MM.1S (cell line): Measurements from ENCODE around the gene POLR2E.

Experiments used
- DNase-seq: peaks from one replicate; pipeline ENCODE4 v3.0.0-alpha.2; 2015
- H2AFZ ChIP-seq: fragments of 300-600 bp; sonication (generic); 2 replicates; pipeline ENCODE4 v1.6.0; 2016; ENCODE audit warnings: antibody characterized with exemption, low read length
- H3F3A ChIP-seq: fragments of 300-600 bp; sonication (generic); 2 replicates; pipeline ENCODE4 v1.6.1; 2016; ENCODE audit warnings: mild to moderate bottlenecking, antibody characterized with exemption, low read length, moderate library complexity, mixed read lengths; ENCODE audit not compliant: insufficient read depth
- H3K27ac ChIP-seq: fragments of 300-600 bp; sonication (generic); 2 replicates; pipeline ENCODE4 v1.5.1; 2016; ENCODE audit warnings: mild to moderate bottlenecking, low read length
- H3K27me3 ChIP-seq: fragments of 300-600 bp; sonication (generic); replicated peaks from 2 replicates; pipeline ENCODE4 v1.6.0; 2016; ENCODE audit warnings: low read length; ENCODE audit not compliant: insufficient read depth
- H3K36me3 ChIP-seq: fragments of 300-600 bp; sonication (generic); replicated peaks from 2 replicates; pipeline ENCODE4 v1.6.1; 2016; ENCODE audit warnings: mild to moderate bottlenecking, low read length, mixed read lengths; ENCODE audit not compliant: insufficient read depth
- H3K4me1 ChIP-seq: fragments of 300-600 bp; sonication (generic); 2 replicates; pipeline ENCODE4 v1.6.1; 2016; ENCODE audit warnings: low read length, mixed read lengths
- H3K4me2 ChIP-seq: fragments of 300-600 bp; sonication (generic); 2 replicates; pipeline ENCODE4 v1.6.0; 2016; ENCODE audit warnings: low read depth, low read length
- H3K4me3 ChIP-seq: fragments of 300-600 bp; sonication (generic); 2 replicates; pipeline ENCODE4 v1.5.1; 2016; ENCODE audit warnings: low read length, mixed read lengths
- H3K79me2 ChIP-seq: fragments of 300-600 bp; sonication (generic); 2 replicates; pipeline ENCODE4 v1.6.1; 2016; ENCODE audit warnings: mixed run types, low read length, mixed read lengths
- H3K9ac ChIP-seq: fragments of 300-600 bp; sonication (generic); 2 replicates; pipeline ENCODE4 v1.6.1; 2016; ENCODE audit warnings: low read length, mixed read lengths
- H3K9me2 ChIP-seq: fragments of 300-600 bp; sonication (generic); replicated peaks from 2 replicates; pipeline ENCODE4 v1.6.1; 2016; ENCODE audit warnings: mild to moderate bottlenecking, low read length, mixed read lengths; ENCODE audit not compliant: insufficient read depth
- H3K9me3 ChIP-seq: fragments of 300-600 bp; sonication (generic); replicated peaks from 2 replicates; pipeline ENCODE4 v1.6.1; 2016; ENCODE audit warnings: mild to moderate bottlenecking, low read length, mixed read lengths; ENCODE audit not compliant: insufficient read depth
- H4K20me1 ChIP-seq: fragments of 300-600 bp; sonication (generic); 2 replicates; pipeline ENCODE4 v1.6.1; 2016; ENCODE audit warnings: mild to moderate bottlenecking, low read length, moderate library complexity, mixed read lengths; ENCODE audit not compliant: insufficient read depth
- EZH2 ChIP-seq: fragments of 300-600 bp; sonication (generic); optimal IDR thresholded peaks from 2 replicates; pipeline ENCODE3; 2017; ENCODE audit warnings: low read depth, mild to moderate bottlenecking, antibody characterized with exemption, low read length, mixed read lengths
- EZH2phosphoT487 ChIP-seq: fragments of 300-600 bp; sonication (generic); IDR thresholded peaks from 2 replicates; pipeline ENCODE4 v1.6.1; 2018; ENCODE audit warnings: antibody characterized with exemption, low read length
- TF ChIP-seq, protein P1 (sequence below): fragments of 300-600 bp; sonication (generic); IDR thresholded peaks from 2 replicates; pipeline ENCODE4 v1.5.1; 2016; ENCODE audit warnings: antibody characterized with exemption, low read length, mixed read lengths

Gene POLR2E

GRCh38 chr19:1091544-1092175 lies 3.5 kb downstream of the POLR2E start:
- no peak overlapping the region for H3K4me3 ChIP-seq
- H3F3A ChIP-seq = peaks cover 25% of the 10 kb centered on the region
- TF ChIP-seq EZH2phosphoT487 = no peak
- TF ChIP-seq EZH2 = no peak
- H3K9me2 ChIP-seq = no peaks in the 10 kb centered on the region
- no peak overlapping the region for H3K4me2 ChIP-seq
- peaks cover 11% of the 10 kb centered on the region; the same call in 1 of the 2 replicates for H4K20me1 ChIP-seq
- H3K36me3 ChIP-seq = peaks cover 5% of the 10 kb centered on the region; the same call in 1 of the 2 replicates
- H2AFZ ChIP-seq = no peak overlapping the region
- H3K4me1 ChIP-seq = peaks cover 19% of the 10 kb centered on the region
- no peak overlapping the region for H3K9ac ChIP-seq
- no peaks in the 10 kb centered on the region for H3K27me3 ChIP-seq
- no peak overlapping the region for H3K27ac ChIP-seq
- peaks cover 40% of the 10 kb centered on the region for H3K79me2 ChIP-seq
- no peak for DNase-seq
- H3K9me3 ChIP-seq = no peaks in the 10 kb centered on the region

DNA sequence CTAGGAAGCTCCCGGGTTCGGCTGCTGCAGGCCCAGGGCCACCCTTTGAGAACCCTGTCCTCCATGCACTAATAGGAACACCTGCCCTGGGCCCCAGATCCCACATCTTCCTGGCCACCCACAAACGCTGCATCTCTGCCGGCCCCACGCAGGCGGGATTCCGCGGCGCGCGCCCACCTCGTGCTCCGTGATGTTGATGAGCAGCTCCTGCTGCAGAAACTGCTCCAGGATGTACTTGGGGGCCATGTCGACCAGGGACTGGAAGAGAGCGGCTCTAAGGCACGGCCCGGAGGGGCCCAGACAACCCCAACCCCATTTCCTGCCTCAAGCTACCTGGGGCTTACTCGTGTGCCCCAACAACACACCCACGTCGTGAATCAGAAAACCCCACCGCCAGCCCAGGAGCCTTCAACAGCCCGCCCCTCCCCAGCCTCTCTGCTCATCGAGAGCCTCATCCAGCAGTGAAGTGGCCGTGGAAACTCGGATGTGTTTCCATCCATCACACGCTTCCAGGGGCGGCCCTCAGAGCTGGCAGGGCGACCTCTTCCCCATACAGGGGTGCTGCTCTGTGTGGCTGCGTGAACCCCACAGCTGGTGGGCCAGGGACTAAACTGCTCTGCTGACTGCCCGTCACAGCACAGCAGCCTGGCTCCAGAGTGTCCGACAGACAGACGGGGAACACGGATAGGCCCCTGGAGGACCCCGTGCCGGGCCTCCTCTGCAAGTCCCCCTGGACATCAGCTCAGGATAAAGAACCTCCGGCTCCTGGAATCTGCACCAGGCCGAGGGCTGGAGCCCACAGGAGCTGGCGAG lies 4.2 kb downstream of the POLR2E start:
- peaks cover 47% of the 10 kb centered on the region for H3K79me2 ChIP-seq
- H3K36me3 ChIP-seq = peaks cover 9% of the 10 kb centered on the region; the same call in 1 of the 2 replicates
- no peak for DNase-seq
- H4K20me1 ChIP-seq = peaks cover 11% of the 10 kb centered on the region; the same call in 1 of the 2 replicates
- no peaks in the 10 kb centered on the region for H3K9me3 ChIP-seq
- no peak overlapping the region for H3K9ac ChIP-seq
- H3K4me3 ChIP-seq = no peak overlapping the region
- TF ChIP-seq EZH2 = no peak
- no peak overlapping the region for H3K4me2 ChIP-seq
- no peaks in the 10 kb centered on the region for H3K9me2 ChIP-seq
- H3K4me1 ChIP-seq = peaks cover 18% of the 10 kb centered on the region
- no peak overlapping the region for H2AFZ ChIP-seq
- no peaks in the 10 kb centered on the region for H3K27me3 ChIP-seq
- H3F3A ChIP-seq = peaks cover 31% of the 10 kb centered on the region
- no peak overlapping the region for H3K27ac ChIP-seq

DNA sequence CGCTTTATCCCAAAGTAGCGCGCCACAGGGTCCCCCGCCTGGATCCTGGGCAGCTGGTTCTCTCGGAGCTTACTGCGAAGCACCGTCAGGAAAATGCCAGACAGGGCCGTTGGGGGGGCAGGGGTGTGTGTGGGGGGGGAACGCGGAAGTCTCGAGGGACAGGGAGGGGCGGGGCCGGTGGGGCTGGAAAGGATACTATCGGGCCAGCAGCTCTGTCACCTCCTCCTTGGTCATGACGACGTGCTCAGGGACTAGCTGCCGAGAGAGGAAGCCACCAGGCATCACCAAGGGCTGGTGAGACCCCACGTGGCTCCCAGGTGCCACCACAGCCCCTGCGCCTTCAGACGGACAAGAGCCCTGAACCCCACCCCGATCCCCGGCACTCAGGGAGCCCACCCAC lies 5.3 kb downstream of the POLR2E start:
- Histone ChIP-seq H3K27me3 (no peaks in the 10 kb centered on the region), H3K4me1 (peaks cover 14% of the 10 kb centered on the region), H3K4me2 (no peak overlapping the region), H3K4me3 (no peak overlapping the region), H2AFZ (no peak overlapping the region), H3K9ac (no peak overlapping the region), H3K36me3 (peaks cover 14% of the 10 kb centered on the region; the same call in 1 of the 2 replicates), H4K20me1 (peaks cover 11% of the 10 kb centered on the region; the same call in 1 of the 2 replicates), H3K27ac (no peak overlapping the region), H3F3A (peaks cover 34% of the 10 kb centered on the region), H3K9me2 (no peaks in the 10 kb centered on the region), H3K9me3 (no peaks in the 10 kb centered on the region), H3K79me2 (peaks cover 49% of the 10 kb centered on the region)
- no peak for DNase-seq
- TF ChIP-seq, protein P1, sequence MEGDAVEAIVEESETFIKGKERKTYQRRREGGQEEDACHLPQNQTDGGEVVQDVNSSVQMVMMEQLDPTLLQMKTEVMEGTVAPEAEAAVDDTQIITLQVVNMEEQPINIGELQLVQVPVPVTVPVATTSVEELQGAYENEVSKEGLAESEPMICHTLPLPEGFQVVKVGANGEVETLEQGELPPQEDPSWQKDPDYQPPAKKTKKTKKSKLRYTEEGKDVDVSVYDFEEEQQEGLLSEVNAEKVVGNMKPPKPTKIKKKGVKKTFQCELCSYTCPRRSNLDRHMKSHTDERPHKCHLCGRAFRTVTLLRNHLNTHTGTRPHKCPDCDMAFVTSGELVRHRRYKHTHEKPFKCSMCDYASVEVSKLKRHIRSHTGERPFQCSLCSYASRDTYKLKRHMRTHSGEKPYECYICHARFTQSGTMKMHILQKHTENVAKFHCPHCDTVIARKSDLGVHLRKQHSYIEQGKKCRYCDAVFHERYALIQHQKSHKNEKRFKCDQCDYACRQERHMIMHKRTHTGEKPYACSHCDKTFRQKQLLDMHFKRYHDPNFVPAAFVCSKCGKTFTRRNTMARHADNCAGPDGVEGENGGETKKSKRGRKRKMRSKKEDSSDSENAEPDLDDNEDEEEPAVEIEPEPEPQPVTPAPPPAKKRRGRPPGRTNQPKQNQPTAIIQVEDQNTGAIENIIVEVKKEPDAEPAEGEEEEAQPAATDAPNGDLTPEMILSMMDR = no peak
- TF ChIP-seq EZH2 (no peak), EZH2phosphoT487 (no peak)

DNA sequence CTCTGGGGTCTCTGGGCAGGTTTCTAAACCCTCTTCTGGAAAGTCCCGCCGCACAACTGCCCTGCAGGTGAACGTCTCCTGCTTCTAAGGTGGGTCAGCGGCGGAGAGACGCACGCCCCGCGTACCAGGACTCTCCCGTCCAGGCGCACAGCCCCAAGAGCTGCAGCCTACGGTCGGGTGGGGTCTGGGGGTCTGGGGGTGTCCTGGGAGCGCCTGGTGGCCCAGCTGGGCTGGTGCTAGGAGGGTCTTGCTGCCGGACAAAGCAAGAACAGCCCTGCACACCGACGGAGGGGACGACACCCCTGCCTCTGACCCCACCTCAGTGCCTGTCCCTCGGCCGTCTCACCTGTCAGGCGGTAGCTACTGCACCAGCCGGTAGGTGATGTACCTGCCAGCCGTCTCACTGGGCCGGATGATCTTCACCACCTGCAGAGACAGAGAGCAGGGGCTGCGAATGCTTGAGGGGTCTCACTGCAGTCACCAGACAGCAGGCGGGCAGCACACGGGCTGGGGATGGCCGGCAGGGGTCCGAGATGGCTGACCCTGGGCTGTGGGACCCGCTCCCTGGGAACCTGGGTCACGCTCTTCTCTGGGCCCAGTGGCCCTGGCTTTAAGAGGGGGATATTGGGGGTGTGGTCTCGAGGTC lies 5.9 kb downstream of the POLR2E start:
- H3K79me2 ChIP-seq = peaks cover 43% of the 10 kb centered on the region
- H4K20me1 ChIP-seq = peaks cover 10% of the 10 kb centered on the region; the same call in 1 of the 2 replicates
- no peaks in the 10 kb centered on the region for H3K9me2 ChIP-seq
- H2AFZ ChIP-seq = no peak overlapping the region
- H3K36me3 ChIP-seq = peaks cover 14% of the 10 kb centered on the region; the same call in 1 of the 2 replicates
- DNase-seq = no peak
- no peak overlapping the region for H3K27ac ChIP-seq
- H3K4me2 ChIP-seq = no peak overlapping the region
- H3K27me3 ChIP-seq = no peaks in the 10 kb centered on the region
- H3K4me3 ChIP-seq = no peak overlapping the region
- H3K9ac ChIP-seq = no peak overlapping the region
- H3K9me3 ChIP-seq = no peaks in the 10 kb centered on the region
- TF ChIP-seq EZH2phosphoT487 (no peak), EZH2 (no peak)
- TF ChIP-seq, protein P1 = no peak
- H3K4me1 ChIP-seq = peaks cover 14% of the 10 kb centered on the region
- H3F3A ChIP-seq = peaks cover 38% of the 10 kb centered on the region
